Stimulated activated CD4-positive, alpha-beta T cell treated with anti-CD3 and anti-CD28 coated beads, Interleukin-15, amount 100 ng/mL, for 48 hours (primary cell): ENCODE results near the gene SLC17A1.

Source experiments
- DNase-seq, 2 donors: peaks; one replicate each; pipeline ENCODE4 v3.0.0-alpha.2; 2020; ENCODE audit warnings: low read depth in 2 of 2

Gene SLC17A1

GRCh38 chr6:25831532-25832306, at the start of gene SLC17A1:
SLC17A1 (minus strand) TSS chr6:25832052; CDS start chr6:25830557, 1,495 bp downstream.
- DNase-seq = no peak

DNA sequence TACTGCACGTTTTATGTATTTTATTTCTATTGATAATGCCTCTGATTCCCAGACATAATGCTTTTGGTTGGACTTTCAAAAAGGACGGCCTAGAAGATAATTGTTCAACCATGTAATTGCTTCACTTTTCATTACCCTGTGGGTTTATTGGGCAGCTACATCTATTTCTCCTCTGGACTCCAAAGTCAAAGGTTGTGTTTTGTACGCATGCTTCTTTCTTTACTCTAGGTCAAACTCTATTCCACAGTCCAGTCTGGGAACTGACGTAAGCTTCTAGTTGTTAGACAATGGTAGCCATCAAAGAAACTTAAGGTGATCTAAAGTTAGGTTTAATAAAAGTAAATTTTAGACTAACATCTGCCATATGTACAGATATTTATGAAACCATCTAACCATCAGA, 48.7 kb upstream of the SLC17A1 start:
- DNase-seq = no peak

GRCh38 chr6:25878721-25879322, 47.0 kb upstream of the SLC17A1 start:
- DNase-seq = no peak

DNA sequence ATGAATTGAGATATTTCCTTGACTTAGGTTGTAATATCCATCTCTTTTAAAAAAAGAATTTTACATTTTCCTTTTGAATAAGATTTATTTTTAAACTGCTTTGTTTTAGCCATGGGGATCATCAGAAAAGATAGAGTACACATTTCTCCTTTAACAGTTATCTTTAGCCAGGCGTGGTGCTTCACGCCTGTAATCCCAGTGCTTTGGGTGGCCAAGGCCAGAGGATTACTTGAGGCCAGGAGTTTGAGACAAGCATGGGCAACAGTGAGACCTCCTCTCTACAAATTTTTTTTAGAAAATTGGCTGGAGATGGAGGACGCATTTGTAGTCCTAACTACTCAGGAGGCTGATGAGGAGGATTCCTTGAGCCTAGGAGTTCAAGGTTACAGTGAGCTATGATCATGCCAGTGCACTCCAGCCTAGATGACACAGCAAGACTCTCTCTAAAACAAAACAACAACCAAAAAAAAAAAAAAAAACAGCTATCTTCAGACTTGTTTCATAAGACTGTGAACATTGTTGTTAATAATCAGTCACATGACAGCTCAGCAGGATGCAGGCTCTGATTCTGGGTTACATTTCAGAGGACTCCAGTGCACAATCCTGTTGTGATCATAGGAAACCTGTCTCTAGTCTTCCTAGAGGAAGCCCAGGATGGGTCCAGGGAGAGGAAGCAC, 44.2 kb upstream of the SLC17A1 start:
- DNase-seq = no peak

GRCh38 chr6:25875563-25875905, 43.7 kb upstream of the SLC17A1 start:
- no peak for DNase-seq

DNA sequence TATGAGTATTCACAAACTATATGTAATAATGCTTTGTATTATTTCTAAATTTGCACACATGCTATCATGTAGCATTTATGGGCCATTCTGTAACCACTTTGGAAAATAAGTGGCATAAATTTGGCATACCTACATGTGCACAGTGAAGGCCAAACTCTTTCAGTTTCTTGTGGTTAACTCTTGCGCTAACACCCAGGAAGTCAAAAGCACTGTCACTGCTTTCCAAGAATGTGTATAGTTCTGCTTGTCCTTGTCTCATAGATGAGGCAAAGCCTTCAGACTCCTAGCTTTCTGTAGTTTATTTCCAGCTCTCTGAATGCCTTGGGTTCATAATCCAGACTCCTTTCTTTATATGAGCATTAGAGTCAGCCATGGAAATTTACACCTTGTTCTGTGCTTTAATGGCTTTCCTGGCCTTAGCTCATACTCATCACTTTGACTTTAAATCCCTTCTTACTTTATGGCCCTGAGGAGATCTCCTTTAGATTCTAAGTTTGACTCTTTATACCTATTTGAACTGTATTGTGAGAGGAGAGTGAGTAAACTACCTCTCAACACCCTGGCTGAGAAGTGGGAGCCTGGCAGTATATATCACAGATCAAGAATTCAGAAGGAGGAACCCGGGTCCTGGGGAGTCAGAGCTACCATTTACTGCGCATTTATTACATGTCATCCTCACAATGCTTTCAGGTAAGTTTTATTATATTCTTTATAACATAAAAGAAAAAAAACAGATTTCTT, 43.1 kb upstream of the SLC17A1 start:
- no peak for DNase-seq

- DNase-seq = no peak
These were observed 42.3 kb upstream of the SLC17A1 start, which contains the start of gene SLC17A3 for GRCh38 chr6:25874118-25874517. SLC17A3 (minus strand) TSS chr6:25874243; CDS start chr6:25868387, 5,856 bp downstream.

GRCh38 chr6:25872814-25873213, 41.0 kb upstream of the SLC17A1 start:
- DNase-seq = no peak

DNA sequence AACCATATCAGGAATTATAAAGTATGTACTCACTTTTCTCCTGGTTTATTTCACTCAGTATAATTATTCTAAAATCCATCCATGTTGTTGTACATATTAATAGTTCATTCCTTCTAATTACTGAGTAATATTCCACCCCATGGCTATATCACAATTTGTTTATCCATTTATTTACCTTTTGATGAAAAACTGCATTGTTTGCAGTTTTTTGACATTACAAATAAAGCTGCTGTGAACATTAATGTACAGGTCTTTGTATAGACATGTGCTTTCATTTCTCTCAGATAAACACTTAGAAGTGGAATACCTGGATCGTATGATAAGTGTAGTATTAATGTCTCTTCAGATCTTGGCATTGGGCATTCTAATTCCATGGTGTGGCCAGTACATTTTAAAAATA, 38.0 kb upstream of the SLC17A1 start:
- no peak for DNase-seq

DNA sequence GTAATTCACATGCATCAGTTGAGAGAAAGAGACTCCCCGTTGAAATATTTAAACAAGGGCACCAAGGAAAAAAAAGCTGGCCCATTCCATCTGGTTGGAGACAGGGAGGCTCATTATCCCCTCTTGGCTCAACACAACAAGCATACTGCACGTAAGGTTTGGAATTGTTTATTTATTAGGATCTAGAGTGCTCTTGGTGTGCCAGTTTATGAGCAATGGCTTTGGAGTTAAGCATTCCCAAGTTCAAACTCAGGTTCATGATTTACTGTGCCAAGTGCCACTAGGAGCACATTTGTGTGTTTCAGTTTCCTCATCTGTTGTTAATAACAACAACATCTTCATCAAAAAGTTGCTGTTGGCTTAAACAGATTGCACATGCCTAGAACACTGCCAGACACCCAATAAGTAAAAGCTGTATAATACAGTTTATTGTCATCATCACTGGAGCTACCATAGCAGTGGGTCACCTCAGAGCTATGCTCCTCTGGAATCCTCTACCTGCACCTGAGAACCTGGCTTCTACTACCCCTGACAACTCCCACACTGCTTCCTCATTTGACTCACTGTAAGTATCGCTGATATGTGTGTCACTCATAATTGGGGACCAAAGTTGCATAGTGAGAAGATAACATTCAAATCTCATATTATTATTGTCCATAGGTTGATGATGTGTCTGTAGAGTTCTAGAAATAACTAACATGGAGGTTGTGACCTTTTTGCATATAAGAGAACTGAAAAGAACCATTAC, 36.8 kb upstream of the SLC17A1 start:
- no peak for DNase-seq

GRCh38 chr6:25866011-25866410, 34.2 kb upstream of the SLC17A1 start:
- no peak for DNase-seq

DNA sequence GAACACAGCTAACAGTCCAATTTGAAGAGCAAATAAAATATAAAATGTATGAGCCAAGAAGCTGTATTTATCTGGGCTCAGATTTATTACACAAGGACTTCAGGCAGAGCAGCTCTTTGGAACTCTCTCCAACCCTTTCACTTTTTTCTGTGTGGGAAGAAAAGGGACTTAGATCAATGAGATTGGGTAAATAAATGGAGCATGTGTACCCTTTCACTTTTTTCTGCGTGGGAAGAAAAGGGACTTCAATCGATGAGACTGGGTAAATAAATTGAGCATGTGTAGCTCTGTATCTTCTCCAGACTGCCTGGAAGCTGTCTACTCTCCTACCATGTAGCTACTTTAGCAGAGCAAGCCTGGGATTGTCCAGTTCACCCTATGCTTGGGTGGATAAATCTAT, 31.5 kb upstream of the SLC17A1 start:
- DNase-seq = no peak

- no peak for DNase-seq
These were observed 30.3 kb upstream of the SLC17A1 start for GRCh38 chr6:25862199-25862598.

DNA sequence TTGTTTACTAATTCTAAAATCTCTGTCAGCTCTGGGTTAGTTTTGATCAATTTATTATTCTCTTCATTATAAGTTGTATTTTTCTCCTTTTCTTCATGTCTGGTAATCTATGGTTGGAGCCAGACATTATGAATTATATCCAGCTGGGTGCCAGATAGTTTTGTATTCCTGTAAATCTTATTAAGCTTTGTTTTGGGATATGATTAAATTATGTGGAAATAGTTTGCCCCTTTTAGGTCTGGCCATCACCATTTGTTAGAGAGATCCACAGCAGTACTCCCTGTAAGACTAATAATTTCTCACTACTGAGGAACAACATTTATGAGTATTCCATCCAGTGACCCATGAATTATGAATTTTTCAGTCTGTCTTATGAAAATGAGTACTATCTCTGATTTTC, 20.9 kb upstream of the SLC17A1 start:
- no peak for DNase-seq

GRCh38 chr6:25851961-25852360, 20.1 kb upstream of the SLC17A1 start:
- no peak for DNase-seq

GRCh38 chr6:25844518-25844917, 12.7 kb upstream of the SLC17A1 start:
- DNase-seq = no peak

- DNase-seq = peak; percentile 4
These were observed 10.7 kb upstream of the SLC17A1 start for GRCh38 chr6:25842526-25842925.

DNA sequence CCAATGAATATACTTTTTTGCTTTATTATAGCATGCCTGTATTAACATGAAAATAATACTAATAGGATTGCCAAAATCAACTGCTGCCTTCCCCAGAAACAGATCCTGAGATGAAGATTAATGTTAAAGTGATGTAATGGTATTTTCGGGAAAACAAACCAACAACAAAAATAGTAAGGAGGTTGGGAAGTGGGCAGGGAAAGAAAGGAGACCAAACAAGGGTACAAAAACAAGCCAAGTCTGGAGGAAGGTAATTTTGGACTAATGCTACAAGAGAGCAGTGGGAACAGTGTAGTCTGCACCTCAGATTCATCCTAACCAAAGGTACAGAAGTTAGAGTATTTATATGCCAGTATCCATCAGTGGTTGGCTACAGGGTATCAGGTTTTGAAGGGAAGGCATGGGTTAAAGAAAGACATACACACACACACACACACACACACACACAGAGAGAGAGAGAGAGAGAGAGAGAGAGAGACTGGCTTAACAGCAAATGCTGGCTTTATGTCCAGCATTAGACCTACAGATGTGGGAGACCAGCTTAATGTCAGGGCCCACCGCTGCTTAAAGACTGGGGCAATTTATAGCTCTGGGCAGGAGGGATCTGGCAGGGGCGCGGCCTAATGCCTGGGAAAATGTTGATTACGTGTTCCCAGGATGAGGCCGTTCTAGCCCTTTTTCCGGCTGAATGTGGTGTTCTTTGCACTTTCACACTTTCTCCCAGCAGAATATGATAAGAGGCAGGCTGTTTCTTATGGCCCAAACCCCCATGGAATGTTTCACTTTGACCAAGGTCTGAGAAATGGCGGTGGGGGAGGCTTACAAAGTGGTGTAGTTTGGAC, 3.8 kb upstream of the SLC17A1 start:
- DNase-seq = no peak

DNA sequence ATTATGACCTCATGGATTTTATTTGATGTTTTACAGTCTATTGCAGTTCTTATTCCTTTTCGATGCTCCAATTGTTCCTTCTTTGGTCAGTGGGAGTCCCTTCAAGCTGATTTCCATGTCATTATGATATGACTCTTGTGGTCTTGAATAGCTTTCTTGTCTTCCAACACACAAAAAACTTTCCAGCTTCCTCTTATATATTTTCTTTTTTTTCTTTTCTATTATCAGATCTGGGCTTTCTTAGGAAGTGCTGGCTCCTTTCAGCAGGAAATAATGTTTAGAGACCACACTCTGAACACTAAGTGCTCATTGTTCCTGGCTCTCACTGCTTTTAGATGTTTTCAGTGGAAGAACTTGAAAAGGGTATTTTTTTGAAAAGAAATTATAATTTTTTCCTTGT, 3.1 kb upstream of the SLC17A1 start:
- no peak for DNase-seq

DNA sequence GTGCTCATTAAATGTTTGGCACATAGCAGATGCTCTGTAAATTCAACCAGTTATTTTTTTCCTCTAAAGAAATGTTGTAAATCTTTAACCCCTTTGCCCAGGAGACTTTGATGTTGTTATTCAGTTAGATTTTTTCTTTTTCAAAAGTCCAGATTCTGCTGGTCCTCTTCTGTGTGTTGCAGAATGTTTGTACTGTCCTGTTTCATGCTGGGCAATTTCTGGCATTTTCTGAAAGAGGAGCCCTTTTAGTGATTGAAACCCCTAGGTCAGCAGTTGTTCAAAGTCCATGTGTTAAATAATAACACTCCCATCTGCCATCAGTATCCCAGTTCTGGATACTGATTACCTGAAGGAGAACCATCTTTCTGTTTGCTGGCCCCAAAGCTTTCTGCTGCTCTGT, 1.3 kb upstream of the SLC17A1 start:
- DNase-seq = no peak

GRCh38 chr6:25832670-25833069, 818 bp upstream of the SLC17A1 start:
- DNase-seq = no peak
